Brain microvascular endothelial cell (primary cell): ENCODE results near the gene SLC25A47.

Experiments
- DNase-seq: peaks from one replicate; pipeline ENCODE4 v3.0.0-alpha.2; 2020
- H3K27ac ChIP-seq: fragments of 250-450 bp; sonication (Bioruptor Pico); 2 replicates; pipeline ENCODE4 v1.5.1; 2020; ENCODE audit warnings: mild to moderate bottlenecking, moderate library complexity
- H3K27me3 ChIP-seq: fragments of 250-450 bp; sonication (Bioruptor Pico); replicated peaks from 2 replicates; pipeline ENCODE4 v1.5.1; 2020; ENCODE audit warnings: mild to moderate bottlenecking
- H3K36me3 ChIP-seq: fragments of 250-450 bp; sonication (Bioruptor Pico); replicated peaks from 2 replicates; pipeline ENCODE4 v1.5.1; 2020; ENCODE audit warnings: mild to moderate bottlenecking
- H3K4me3 ChIP-seq: 2 replicates; pipeline ENCODE4 v1.5.1; 2011; ENCODE audit warnings: low read depth, mild to moderate bottlenecking, control low read depth, low read length, moderate library complexity
- in situ Hi-C: cut with HindIII; loops from 2 replicates; pipeline ENCODE4 v1.10.0; 2017; ENCODE audit warnings: low sequenced_read_pairs, low pct_ligation_motif_present
- TF ChIP-seq, protein P1 (sequence below): IDR thresholded peaks from 2 replicates; pipeline ENCODE4 v1.5.1; 2011; ENCODE audit warnings: low read depth, mild to moderate bottlenecking, moderate library complexity, low read length, control low read depth, inconsistent platforms; ENCODE audit errors: missing control alignments

The SLC25A47 gene

DNA sequence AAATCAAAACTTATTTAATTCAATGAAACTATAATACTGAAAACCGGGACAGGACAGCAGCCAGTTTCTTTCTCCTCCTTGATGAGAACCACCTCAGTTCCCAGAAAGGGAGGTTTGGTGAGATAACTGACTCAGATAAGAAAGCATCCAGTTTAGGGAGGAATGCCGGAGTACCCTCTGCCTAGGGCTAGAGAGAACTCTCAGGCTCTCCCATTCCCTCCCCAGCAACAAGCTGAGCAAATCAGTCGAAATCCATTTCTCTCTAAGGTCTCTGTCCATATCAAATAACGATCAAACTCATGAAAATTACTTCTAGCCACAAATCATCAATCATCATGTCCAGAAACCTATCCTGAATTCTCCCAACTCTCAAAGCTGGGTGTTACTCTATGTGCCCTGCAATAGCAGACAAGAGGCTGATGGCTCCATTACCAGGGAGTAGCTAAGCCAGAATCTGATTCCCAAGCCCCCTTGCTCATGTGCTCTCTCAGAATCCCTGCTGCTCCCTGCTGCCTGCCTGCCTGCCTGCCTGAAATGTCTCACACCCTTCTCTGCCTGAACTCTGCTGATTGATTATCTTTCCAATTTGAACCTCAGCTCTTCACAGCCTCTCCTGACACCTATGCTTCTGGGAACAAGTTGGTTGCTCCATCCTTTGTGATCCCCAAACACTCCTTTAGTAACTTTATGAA lies 49.4 kb downstream of the SLC25A47 start:
- peaks cover 14% of the 10 kb centered on the region for H3K36me3 ChIP-seq
- no peaks in the 10 kb centered on the region for H3K27me3 ChIP-seq
- no peak overlapping the region for H3K27ac ChIP-seq
- in situ Hi-C loops: no loop called here
- no peak for DNase-seq
- H3K4me3 ChIP-seq: no peak overlapping the region
- TF ChIP-seq, protein P1, sequence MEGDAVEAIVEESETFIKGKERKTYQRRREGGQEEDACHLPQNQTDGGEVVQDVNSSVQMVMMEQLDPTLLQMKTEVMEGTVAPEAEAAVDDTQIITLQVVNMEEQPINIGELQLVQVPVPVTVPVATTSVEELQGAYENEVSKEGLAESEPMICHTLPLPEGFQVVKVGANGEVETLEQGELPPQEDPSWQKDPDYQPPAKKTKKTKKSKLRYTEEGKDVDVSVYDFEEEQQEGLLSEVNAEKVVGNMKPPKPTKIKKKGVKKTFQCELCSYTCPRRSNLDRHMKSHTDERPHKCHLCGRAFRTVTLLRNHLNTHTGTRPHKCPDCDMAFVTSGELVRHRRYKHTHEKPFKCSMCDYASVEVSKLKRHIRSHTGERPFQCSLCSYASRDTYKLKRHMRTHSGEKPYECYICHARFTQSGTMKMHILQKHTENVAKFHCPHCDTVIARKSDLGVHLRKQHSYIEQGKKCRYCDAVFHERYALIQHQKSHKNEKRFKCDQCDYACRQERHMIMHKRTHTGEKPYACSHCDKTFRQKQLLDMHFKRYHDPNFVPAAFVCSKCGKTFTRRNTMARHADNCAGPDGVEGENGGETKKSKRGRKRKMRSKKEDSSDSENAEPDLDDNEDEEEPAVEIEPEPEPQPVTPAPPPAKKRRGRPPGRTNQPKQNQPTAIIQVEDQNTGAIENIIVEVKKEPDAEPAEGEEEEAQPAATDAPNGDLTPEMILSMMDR: no peak

DNA sequence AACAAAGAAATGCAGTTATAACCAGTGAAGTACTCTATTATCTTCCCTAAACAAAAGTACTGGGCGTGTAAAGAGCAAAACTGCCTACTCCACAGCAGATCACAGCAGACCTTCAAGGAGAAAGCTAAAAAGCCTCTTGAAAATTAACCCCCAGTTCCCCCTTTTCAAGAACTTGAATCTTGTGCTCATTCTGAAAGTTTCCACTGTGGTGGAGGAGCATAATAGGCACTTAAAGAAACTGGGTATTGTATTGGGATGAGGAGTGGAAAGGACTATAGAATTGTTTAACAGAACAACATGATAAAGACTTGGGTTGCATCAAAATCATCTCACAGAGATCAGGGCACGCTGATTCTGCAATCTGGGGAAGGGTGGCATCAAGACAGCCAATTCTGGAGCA lies 51.1 kb downstream of the SLC25A47 start:
- Histone ChIP-seq H3K27me3 (no peaks in the 10 kb centered on the region), H3K27ac (peak overlapping the region; percentile 100), H3K36me3 (peaks cover 5% of the 10 kb centered on the region), H3K4me3 (peak overlapping the region; percentile 93)
- TF ChIP-seq, protein P1: no peak
- no peak for DNase-seq
- in situ Hi-C loops: no loop called here

DNA sequence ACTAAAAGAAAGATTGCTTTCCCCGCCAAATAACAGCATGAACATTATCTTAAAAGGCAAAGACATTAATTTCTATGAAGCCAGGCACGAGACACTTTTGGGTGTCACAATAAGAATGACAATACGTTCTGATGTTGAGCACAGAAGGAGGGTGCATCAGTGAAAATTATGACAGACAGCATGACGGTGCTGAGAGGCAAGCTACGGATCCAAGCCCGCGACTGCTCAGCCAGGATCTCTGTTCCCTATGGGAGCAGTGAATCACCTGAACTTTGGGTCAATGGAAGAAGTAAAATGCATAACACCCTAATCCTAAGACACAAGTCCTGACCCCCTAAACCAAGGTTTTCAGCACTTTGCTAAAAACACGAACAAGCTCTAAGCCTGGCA lies 51.7 kb downstream of the SLC25A47 start:
- no peak for DNase-seq
- Histone ChIP-seq H3K36me3 (peaks cover 4% of the 10 kb centered on the region), H3K27ac (peak overlapping the region; percentile 100), H3K27me3 (no peaks in the 10 kb centered on the region), H3K4me3 (peak overlapping the region; percentile 93)
- in situ Hi-C loops: no loop called here
- TF ChIP-seq, protein P1: no peak

DNA sequence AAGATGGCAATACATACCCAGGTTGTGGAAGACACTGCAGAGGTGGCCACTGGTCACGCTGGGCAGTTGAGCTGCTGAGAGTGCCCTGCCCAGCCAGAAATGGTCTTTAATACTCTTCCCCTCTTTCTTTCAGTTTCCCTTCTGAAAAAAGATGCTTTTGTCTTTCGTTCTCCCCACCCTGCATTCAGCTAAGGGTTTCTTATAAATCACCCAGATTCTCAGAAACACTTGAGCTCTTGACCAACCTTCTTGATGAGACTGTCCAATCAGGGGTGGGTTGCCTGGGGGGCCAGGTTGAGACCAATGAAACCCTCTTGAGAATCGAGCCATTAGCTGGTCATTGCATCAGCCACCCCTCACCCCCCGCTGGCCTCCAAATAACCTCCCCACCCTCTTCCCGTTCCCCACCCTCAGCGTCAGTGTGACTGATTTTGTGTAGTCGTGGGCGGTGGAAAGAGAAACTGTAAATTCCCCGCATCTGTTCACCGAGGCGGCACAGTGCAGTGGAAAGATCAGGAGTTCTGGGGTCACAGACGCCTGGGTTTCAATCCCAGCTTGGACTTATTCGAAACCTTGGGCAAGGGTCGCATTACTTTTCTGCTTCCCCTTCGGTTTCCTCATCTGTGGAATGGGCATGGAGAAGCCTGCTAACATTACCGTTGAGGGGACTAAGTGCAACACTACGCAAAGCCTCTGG lies 52.3 kb downstream of the SLC25A47 start:
- in situ Hi-C loops: no loop called here
- Histone ChIP-seq H3K36me3 (peaks cover 2% of the 10 kb centered on the region), H3K27me3 (no peaks in the 10 kb centered on the region), H3K27ac (peak overlapping the region; percentile 100), H3K4me3 (peak overlapping the region; percentile 93)
- TF ChIP-seq, protein P1: no peak
- DNase-seq: peak; percentile 96

DNA sequence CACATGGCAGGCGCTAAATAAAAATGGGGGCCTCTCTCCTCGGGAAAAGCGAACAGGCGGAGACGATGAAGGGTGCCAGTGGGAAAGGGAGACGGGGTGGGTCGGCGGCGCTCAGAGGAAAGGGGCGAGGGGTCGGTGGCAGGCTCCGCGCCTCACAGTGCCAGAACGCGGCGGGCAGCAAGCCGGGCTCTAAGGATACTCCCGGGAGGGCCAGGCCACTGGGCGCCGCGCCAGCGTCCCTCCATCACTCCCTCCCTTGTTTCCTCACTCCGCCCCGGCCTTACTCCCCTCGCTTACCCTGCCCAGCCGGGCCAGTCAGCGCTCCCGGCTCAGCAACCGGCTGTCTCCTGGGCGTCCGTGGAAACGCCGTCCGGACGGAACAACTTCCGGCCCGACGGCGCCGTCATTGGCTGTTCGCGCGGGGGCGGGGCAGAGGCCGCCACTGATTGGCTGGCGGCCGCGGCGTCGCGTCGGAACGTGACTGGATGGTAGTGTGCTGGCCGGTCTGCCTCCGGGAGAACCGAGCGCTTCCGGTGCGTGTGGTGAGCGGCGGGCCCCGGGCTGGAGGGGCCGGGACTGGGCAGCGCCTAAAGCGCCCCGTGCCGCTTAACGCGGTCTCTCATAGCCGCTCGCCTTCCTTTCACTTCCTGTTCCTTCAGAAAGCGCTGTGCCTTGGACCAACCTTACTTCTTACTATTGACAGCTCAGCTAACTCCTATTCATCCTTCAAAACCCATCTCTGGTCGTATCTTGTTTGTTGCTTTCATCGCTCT lies 53.0 kb downstream of the SLC25A47 start, which contains the start of gene WDR25:
Gene WDR25, plus strand, starts transcription at position 523 of the 773 bp plus-strand sequence.
- peak; percentile 94 for DNase-seq
- peak within 1 kb of the TSS; percentile 100 for H3K27ac ChIP-seq
- TF ChIP-seq, protein P1: no peak
- peak within 1 kb of the TSS; percentile 93 for H3K4me3 ChIP-seq
- H3K36me3 ChIP-seq: peaks cover 2% of the 10 kb centered on the region
- in situ Hi-C loops: no loop called here
- no peaks in the 10 kb centered on the region for H3K27me3 ChIP-seq
